Measurements from ENCODE around the gene WDR93.

- TF ChIP-seq, protein P1, sequence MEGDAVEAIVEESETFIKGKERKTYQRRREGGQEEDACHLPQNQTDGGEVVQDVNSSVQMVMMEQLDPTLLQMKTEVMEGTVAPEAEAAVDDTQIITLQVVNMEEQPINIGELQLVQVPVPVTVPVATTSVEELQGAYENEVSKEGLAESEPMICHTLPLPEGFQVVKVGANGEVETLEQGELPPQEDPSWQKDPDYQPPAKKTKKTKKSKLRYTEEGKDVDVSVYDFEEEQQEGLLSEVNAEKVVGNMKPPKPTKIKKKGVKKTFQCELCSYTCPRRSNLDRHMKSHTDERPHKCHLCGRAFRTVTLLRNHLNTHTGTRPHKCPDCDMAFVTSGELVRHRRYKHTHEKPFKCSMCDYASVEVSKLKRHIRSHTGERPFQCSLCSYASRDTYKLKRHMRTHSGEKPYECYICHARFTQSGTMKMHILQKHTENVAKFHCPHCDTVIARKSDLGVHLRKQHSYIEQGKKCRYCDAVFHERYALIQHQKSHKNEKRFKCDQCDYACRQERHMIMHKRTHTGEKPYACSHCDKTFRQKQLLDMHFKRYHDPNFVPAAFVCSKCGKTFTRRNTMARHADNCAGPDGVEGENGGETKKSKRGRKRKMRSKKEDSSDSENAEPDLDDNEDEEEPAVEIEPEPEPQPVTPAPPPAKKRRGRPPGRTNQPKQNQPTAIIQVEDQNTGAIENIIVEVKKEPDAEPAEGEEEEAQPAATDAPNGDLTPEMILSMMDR (IDR thresholded peaks at IDR 0.05; ENCODE audit: low read length) = no peak
- TF ChIP-seq EZH2 (optimal IDR thresholded peaks at IDR 0.05; ENCODE audit: low read depth, low read length) (no peak), EZH2phosphoT487 (IDR thresholded peaks at IDR 0.05; ENCODE audit: low read length) (no peak)
Observed at GRCh38 chr15:89784686-89784960, 94.0 kb downstream of the WDR93 start.

All from MM.1S (cell line).